Natural killer cell treated with Interleukin-12 subunit alpha and Interleukin-12 subunit beta and Interleukin-15 and Interleukin-18, amount 100 ng/mL, for 72 hours (primary cell): ENCODE measurements around the gene SLC19A2. TPM values are rescaled to one million over a fixed set of nuclear protein-coding genes. Genes with fewer than 3 reads are reported as not detected.

ENCODE experiments used
- ATAC-seq, 2 donors: fragments of 150-1000 bp; cut with Tn5 transposase in 1 of 2; sonication (Bioruptor Pico), chemical (Tn5 transposase) in 1 of 2; 2 replicates each; pipeline ENCODE4 v1.10.0; 2021
- DNase-seq: peaks from one replicate; pipeline ENCODE4 v3.0.0; 2022; ENCODE audit warnings: low spot score
- H3K27ac Mint-ChIP-seq, 2 donors: 1 replicate in 1 of 2; 2 replicates in 1 of 2; pipeline ENCODE4 v1.8.0; 2022; ENCODE audit warnings: mixed read lengths in 2 of 2, mild to moderate bottlenecking in 1 of 2, moderate library complexity in 1 of 2
- H3K27me3 Mint-ChIP-seq, 2 donors: 1 replicate in 1 of 2; 2 replicates in 1 of 2; pipeline ENCODE4 v1.8.0; 2022; ENCODE audit warnings: mixed read lengths in 2 of 2
- H3K36me3 Mint-ChIP-seq: one replicate; pipeline ENCODE4 v1.8.0; 2022; ENCODE audit warnings: mixed read lengths
- H3K4me1 Mint-ChIP-seq, 2 donors: 1 replicate in 1 of 2; 2 replicates in 1 of 2; pipeline ENCODE4 v1.8.0; 2022; ENCODE audit warnings: low read depth in 2 of 2, mixed read lengths in 2 of 2, mild to moderate bottlenecking in 1 of 2
- H3K4me3 Mint-ChIP-seq: one replicate; pipeline ENCODE4 v1.8.0; 2022; ENCODE audit warnings: mixed read lengths
- H3K9me3 Mint-ChIP-seq: 2 replicates; pipeline ENCODE4 v1.8.0; 2022; ENCODE audit warnings: mixed read lengths
- total RNA-seq, 2 donors: library from RNA; stranded (reverse); gene quantifications; one replicate each; pipeline ENCODE4 v1.2.3, GENCODE V29; 2022

Gene SLC19A2
- total RNA-seq, 2 donors from 2014 or later: 6.3 to 8.0 TPM

DNA sequence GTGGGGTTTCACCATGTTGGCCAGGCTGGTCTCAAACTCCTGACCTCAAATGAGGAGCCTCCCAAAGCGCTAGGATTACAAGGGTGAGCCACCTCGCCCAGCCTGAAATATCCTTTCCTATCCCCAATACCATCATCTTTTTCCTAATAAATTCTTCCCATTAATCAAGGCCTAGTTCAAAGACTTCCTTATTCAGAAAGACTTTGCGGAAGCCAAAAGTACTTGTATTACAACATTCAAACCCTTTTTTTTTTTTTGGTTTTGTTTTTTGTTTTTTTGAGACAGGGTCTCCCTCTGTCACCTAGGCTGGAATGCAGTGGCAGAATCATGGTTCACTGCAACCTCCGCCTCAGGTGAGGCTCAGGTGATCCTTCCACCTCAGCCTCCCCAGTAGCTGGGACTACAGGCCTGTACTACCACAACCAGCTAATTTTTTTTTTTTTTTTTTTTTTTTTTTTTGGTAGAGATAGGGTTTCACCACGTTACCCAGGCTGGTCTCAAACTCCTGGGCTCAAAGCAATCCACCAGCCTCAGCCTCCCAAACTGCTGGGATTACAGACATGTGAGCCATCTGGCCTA, 7.6 kb downstream of the SLC19A2 start:
- DNase-seq: no peak
- no peaks in the 10 kb centered on the region for H3K27me3 Mint-ChIP-seq
- H3K27ac Mint-ChIP-seq: no peak overlapping the region
- no peaks in the 10 kb centered on the region for H3K36me3 Mint-ChIP-seq
- H3K4me3 Mint-ChIP-seq: no peak overlapping the region
- ATAC-seq: no peak
- no peaks in the 10 kb centered on the region for H3K9me3 Mint-ChIP-seq
- H3K4me1 Mint-ChIP-seq: peaks cover 0 to 8% of the 10 kb centered on the region in 2 donors

DNA sequence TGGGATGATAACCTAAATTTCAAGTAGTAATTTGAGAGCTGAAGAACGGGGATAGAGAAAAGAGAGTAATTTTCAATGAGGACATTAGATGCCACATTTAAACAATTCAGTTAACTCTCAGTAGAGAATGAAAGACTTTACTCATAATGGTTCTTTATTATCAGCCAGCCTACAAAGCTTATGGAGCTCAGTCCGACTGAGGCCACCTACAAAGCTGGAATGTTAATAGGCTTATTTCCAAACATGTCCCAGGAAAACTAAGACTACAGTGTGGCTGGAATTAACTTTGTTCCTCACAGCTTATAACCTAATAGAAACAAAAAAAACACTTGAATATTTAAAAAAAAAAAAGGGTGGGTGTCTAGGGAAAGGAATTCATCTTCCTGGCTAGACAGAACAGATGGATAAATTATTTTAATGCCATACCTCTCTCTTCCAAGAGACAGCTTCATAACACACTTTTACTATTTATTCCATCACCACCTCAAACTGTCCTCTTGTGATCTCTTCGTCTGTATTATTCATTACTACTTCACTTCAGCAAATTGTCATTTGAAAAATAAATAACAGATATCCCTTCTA, 9.8 kb downstream of the SLC19A2 start:
- Mint-ChIP-seq H3K27ac (no peak overlapping the region), H3K36me3 (no peaks in the 10 kb centered on the region), H3K4me1 (peaks cover 0 to 5% of the 10 kb centered on the region in 2 donors), H3K27me3 (no peaks in the 10 kb centered on the region), H3K9me3 (no peaks in the 10 kb centered on the region), H3K4me3 (no peak overlapping the region)
- DNase-seq: no peak
- no peak for ATAC-seq

DNA sequence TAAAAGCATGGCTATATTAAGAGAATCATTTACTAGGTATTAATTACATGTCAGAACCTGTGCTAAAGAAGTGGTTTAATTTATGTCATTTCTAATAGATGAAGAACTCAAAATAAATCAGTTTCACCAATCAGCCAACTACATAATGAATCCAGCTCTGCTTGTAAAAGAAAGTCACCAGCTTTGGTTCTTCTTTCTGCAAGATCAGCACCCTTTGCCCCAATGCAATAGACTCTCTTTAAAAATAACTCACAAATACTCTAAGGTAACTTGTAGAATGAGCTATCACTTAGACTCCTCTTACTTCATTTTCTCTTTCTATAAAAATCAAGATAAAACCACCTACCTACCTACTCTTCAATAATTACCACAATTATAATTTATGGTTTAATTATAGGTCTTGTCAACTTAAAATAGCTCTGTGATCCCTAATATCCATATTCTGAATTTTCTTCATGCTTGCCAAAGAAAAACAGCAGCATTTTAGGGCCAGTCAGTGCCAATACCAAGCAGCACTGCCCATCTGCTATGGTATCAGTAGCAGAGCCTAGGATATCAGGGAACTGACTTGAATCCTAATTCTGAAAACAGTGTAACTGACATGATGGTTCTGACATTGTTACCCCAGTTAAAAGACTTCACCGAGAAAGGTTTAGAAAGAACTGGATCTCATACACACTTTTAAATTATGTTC, 11.3 kb downstream of the SLC19A2 start:
- no peak overlapping the region for H3K27ac Mint-ChIP-seq
- H3K9me3 Mint-ChIP-seq: no peaks in the 10 kb centered on the region
- H3K4me1 Mint-ChIP-seq: peaks cover 0 to 3% of the 10 kb centered on the region in 2 donors
- no peak overlapping the region for H3K4me3 Mint-ChIP-seq
- H3K36me3 Mint-ChIP-seq: no peaks in the 10 kb centered on the region
- no peak for ATAC-seq
- DNase-seq: no peak
- no peaks in the 10 kb centered on the region for H3K27me3 Mint-ChIP-seq

DNA sequence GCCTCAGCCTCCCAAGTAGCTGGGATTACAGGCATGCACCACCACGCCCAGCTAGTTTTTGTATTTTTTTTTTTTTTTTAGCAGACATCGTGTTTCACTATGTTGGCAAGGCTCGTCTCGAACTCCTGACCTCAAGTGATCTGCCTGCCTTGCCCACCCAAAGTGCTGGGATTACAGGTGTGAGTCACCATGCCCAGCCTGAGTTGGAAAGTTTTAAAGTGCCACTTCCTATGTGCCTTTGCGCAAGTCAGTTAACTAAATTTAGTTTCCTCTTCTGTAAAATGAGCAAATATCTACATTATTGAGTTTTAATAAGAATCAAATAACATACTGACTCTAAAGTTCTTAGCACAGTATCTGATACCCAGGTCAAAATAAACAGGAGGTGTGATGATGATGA, 12.4 kb downstream of the SLC19A2 start:
- Mint-ChIP-seq H3K27ac (no peak overlapping the region), H3K4me3 (no peak overlapping the region), H3K27me3 (no peaks in the 10 kb centered on the region), H3K4me1 (peaks cover 0 to 3% of the 10 kb centered on the region in 2 donors), H3K9me3 (no peaks in the 10 kb centered on the region), H3K36me3 (no peaks in the 10 kb centered on the region)
- DNase-seq (no peak), ATAC-seq (no peak)

DNA sequence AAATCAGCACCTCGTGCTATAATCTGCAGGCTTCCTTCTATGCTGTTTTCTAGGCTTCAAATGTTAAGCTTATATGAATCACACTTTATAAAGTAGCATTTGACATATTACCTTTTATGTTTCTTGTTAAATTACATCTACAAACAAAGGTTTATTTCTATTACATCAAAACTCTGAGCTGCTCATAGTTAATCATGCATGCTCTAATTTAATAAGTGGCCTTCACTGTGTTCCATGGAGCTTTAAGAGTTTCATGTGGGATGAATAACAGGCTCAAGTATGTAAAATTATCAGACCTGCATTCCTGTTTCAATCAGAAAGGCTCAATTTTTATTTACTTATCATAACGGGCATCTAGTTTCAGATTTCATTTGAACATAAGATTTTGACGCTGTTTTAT, 13.0 kb downstream of the SLC19A2 start:
- ATAC-seq: no peak
- H3K4me3 Mint-ChIP-seq: no peak overlapping the region
- H3K9me3 Mint-ChIP-seq: no peaks in the 10 kb centered on the region
- DNase-seq: no peak
- H3K36me3 Mint-ChIP-seq: no peaks in the 10 kb centered on the region
- no peaks in the 10 kb centered on the region for H3K27me3 Mint-ChIP-seq
- no peak overlapping the region for H3K27ac Mint-ChIP-seq
- peaks cover 0 to 3% of the 10 kb centered on the region in 2 donors for H3K4me1 Mint-ChIP-seq

DNA sequence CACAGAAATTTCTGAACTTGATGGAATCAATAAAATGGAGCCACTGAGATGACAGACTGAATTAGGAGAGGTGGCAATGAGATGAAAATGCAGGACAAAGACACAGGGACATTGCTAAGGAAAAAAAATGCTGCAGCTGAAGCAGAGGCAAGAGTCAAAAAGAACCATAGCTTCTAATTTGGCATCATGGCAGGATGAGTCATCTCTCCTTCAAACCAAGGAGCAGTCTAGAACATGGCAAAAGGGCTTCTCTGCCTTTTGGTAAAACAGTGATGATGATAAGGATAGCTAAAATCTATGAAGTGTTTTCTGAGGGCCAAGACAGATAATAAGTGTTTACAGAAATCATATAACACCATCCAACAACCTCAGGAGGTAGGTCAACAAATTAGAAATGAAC, 16.8 kb downstream of the SLC19A2 start:
- no peaks in the 10 kb centered on the region for H3K36me3 Mint-ChIP-seq
- H3K27me3 Mint-ChIP-seq: no peaks in the 10 kb centered on the region
- DNase-seq (no peak), ATAC-seq (no peak)
- H3K9me3 Mint-ChIP-seq: no peaks in the 10 kb centered on the region
- H3K4me1 Mint-ChIP-seq: peaks cover 0 to 3% of the 10 kb centered on the region in 2 donors
- H3K4me3 Mint-ChIP-seq: no peak overlapping the region
- H3K27ac Mint-ChIP-seq: no peak overlapping the region

DNA sequence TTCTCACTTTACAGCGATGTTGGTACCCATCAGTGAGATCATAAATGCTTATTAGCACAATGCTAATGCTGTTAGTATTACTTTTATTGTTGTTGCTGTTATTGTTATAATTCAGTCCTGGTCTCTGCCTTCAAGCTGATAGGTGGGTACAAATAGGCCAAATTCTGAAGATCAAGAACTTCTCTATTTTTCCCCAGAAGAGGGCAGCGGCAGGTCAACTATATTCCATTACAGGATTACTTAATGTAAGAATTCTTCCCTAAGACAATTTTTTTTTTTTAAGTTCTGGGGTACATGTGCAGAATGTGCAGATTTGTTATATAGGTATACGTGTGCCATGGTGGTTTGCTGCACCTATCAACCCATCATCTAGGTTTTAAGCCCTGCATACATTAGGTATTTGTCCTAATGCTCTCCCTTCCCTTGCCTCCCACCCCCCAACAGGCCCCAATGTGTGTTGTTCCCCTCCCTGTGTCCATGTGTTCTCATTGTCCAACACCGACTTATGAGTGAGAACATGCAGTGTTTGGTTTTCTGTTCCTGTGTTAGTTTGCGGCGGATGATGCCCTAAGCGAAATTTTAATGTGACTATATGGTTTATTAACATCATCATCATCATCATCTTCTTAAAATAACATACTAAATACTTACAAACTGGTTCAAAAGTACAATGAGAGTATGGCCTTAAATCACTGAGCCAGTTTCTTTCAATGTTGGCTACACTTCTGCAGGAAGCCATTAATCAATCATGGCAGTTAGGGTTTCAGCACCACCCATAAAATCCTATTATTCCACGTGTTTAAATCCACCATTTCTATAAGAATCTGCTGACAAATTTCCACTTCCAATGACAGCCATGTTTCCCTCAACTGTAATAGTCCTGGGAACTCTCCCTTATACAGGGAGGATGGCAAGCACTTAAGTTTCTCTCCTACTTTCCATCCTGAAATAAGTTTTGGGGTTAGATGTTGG, 19.2 kb downstream of the SLC19A2 start:
- ATAC-seq: no peak
- Mint-ChIP-seq H3K36me3 (no peaks in the 10 kb centered on the region), H3K27ac (no peak overlapping the region), H3K9me3 (no peaks in the 10 kb centered on the region), H3K4me3 (no peak overlapping the region), H3K27me3 (peaks cover 0 to under 1% of the 10 kb centered on the region in 2 donors), H3K4me1 (peaks cover under 1 to 3% of the 10 kb centered on the region in 2 donors)
- DNase-seq: no peak

DNA sequence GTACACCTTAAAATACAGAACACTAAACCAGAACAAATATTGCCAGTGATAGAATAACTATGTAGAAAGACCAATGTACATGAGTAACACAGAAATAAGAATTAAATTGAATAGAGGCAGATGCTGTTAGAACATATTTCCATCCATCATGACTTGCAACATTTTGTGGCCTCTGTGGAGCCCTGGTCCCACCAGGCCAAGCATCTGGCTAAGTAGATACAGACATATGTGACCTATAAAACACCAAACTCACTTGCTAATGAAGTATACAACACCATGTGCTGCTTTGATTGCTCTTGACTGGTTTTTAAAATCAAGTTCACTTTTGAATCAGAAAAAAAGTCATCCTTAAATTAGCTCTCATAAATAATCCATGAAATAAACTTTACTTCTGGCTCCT, 20.5 kb downstream of the SLC19A2 start:
- Mint-ChIP-seq H3K9me3 (peaks cover 3% of the 10 kb centered on the region), H3K27me3 (peaks cover 2 to 7% of the 10 kb centered on the region in 2 donors), H3K36me3 (peaks cover 4% of the 10 kb centered on the region), H3K4me3 (no peak overlapping the region), H3K4me1 (peaks cover 8% of the 10 kb centered on the region in 2 donors), H3K27ac (no peak overlapping the region)
- no peak for ATAC-seq
- no peak for DNase-seq

DNA sequence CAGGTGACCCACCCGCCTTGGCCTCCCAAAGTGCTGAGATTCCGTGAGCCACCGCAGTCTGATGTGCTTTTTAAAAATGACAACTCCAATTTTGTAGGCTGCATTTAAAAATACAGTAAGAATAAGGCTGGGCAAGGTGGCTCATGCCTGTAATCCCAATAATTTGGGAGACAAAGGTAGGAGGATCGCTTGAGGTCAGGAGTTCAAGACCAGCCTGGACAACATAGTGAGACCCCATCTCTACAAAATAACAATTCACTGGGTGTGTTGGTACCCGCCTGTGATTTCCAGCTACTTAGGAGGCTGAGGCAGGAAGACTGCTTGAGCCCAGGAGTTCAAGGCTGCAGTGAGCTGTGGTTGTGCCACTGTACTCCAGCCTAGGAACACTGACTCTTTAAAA, 23.4 kb downstream of the SLC19A2 start:
- peaks cover 3% of the 10 kb centered on the region for H3K9me3 Mint-ChIP-seq
- H3K27ac Mint-ChIP-seq: no peak overlapping the region
- ATAC-seq: no peak
- no peak for DNase-seq
- peaks cover 5% of the 10 kb centered on the region for H3K36me3 Mint-ChIP-seq
- no peak overlapping the region for H3K4me3 Mint-ChIP-seq
- H3K4me1 Mint-ChIP-seq: peaks cover 8 to 11% of the 10 kb centered on the region in 2 donors
- H3K27me3 Mint-ChIP-seq: peaks cover 2 to 7% of the 10 kb centered on the region in 2 donors

DNA sequence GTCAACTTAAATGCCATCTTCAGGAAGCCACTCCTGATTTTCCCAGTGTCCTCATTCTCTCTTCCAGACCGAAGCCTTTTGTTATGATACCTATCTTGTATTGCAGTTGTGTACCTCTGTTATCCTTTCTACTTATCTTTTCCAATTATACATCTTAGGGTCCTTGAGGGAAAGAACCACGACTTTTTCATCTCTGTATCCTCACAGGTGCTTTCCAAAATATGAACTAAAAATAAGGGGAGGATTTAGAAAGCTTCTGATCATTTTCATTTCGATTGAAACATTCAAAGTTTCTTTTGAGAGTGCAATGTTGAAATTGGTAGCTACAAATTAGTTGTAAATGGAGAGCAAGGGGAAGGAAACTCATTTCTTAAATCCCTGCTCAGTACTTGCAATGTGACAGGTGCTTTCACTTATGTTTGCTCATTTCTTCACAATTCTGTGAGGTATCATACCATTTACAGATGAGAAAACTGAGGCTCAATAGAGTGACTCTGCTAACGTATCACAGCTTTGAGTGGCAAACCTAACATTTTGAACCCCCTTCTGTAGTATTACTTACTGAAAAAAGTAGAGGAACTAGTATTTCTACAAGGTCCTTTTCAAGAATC, 24.2 kb downstream of the SLC19A2 start:
- H3K36me3 Mint-ChIP-seq: peaks cover 12% of the 10 kb centered on the region
- H3K4me3 Mint-ChIP-seq: peak overlapping the region; percentile 57
- ATAC-seq (no peak), DNase-seq (no peak)
- peaks cover 3% of the 10 kb centered on the region for H3K9me3 Mint-ChIP-seq
- H3K27ac Mint-ChIP-seq: no peak overlapping the region
- H3K27me3 Mint-ChIP-seq: peaks cover 2 to 7% of the 10 kb centered on the region in 2 donors
- H3K4me1 Mint-ChIP-seq: peaks cover 8 to 11% of the 10 kb centered on the region in 2 donors

DNA sequence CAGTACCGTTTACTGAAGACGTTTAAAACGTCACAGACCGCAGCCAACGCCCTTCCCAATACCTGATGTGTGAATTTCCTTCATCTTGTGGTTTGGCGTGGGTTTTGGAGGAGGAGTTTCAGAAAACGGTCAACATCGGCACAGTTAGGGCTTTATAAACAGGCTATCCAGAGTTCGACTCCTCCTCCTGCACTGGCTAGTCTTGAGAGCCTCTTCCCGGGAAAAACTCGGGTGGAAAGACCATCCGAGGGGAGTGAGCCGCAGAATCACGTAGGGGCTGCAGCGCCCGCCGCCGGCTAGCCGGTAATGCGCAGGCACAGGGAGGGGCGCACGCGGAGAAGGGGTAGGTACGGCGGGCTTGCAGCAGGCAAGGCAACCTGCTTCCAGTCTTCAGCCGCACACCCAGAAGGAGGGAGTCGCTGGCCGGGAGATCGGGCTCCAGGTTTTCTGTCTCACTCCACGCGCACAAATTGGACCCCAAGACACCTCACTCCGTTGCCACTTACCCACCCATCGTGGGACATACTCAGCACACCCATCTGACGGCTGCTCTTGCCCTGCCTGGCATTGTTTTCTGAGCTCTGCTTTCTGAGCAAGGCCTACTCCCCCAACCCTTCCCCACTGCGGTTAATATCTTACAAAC, 25.4 kb downstream of the SLC19A2 start:
- H3K9me3 Mint-ChIP-seq: peaks cover 3% of the 10 kb centered on the region
- ATAC-seq (peak in 1 of 2 donors; percentile 36), DNase-seq (no peak)
- H3K27me3 Mint-ChIP-seq: peaks cover 2 to 14% of the 10 kb centered on the region in 2 donors
- peak overlapping the region; percentile 57 for H3K4me3 Mint-ChIP-seq
- peaks cover 12% of the 10 kb centered on the region for H3K36me3 Mint-ChIP-seq
- no peak overlapping the region for H3K27ac Mint-ChIP-seq
- H3K4me1 Mint-ChIP-seq: peaks cover 8 to 15% of the 10 kb centered on the region in 2 donors

DNA sequence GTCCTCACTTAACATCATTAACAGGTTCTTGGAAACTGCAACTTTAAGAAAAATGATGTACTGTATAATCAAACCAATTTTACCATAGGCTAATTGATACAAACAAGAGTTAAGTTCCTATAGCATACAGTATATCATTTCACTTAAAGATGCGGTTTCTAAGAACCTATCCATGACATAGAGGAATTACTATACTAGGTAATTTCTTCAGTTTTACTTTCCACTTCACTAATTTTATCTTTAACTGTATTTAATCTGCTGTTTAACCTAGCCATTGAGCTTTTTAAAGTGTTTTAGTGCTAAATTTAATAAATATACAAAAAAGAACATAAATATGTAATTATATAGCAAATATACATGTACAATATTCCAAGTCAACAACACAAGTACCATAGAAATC, 28.3 kb downstream of the SLC19A2 start:
- no peak for DNase-seq
- peaks cover 3% of the 10 kb centered on the region for H3K9me3 Mint-ChIP-seq
- ATAC-seq: no peak
- peaks cover 12% of the 10 kb centered on the region for H3K36me3 Mint-ChIP-seq
- H3K27ac Mint-ChIP-seq: no peak overlapping the region
- H3K4me1 Mint-ChIP-seq: peaks cover 8 to 15% of the 10 kb centered on the region in 2 donors
- H3K4me3 Mint-ChIP-seq: no peak overlapping the region
- H3K27me3 Mint-ChIP-seq: peaks cover 4 to 14% of the 10 kb centered on the region in 2 donors

DNA sequence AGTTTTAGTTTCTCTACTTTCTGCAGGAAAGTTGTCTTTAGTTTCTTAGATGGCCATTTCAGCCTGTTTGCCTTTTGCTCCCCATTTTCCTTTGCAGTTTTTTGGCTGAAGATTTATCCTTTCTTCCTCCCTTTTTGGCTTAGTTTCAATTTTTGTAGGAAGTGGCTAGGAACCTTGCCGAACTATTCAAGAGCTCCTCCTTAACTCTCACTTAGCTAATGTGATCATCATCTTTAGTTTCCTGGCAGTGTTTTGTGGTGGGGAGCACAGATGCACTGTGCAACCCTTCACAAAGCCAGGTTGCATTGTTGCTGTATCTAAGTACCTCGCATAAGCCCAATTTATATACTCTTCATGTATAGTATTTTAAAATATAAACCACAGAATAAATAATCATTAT, 29.7 kb downstream of the SLC19A2 start:
- DNase-seq (no peak), ATAC-seq (no peak)
- Mint-ChIP-seq H3K9me3 (no peaks in the 10 kb centered on the region), H3K27ac (no peak overlapping the region), H3K36me3 (peaks cover 8% of the 10 kb centered on the region), H3K4me3 (no peak overlapping the region), H3K4me1 (peaks cover 3 to 11% of the 10 kb centered on the region in 2 donors), H3K27me3 (peaks cover 8 to 17% of the 10 kb centered on the region in 2 donors)
